Measurements from ENCODE around the gene FIGLA. TPM values are rescaled to one million over a fixed set of nuclear protein-coding genes. Genes with fewer than 3 reads are reported as not detected.

FIGLA gene
- total and polyA plus RNA-seq, 4 experiments from 2014 or later, result not detected

GRCh38 chr2:70765507-70765906, 24.9 kb downstream of the FIGLA start:
- no peak overlapping the region for H3K4me3 Mint-ChIP-seq
- intact Hi-C loops (cut with micrococcal nuclease), result no loop called here

DNA sequence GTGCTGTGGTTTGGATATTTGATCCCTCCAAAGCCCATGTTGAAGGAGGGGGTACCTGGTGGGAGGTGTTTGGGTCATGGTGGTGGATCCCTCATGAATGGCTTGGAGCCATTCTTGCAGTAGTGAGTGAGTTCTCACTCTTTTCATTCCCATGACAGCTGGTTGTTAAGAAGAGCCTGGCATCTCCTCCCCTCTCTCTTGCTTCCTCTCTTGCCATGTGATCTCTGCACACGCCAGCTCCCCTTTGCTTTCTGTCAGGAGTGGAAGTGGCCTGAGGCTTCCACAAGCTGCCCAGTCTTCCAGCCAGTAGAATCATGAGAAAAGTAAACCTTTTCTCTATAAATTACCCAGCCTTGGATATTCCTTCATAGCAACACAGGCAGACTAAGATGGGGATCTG, 31.0 kb downstream of the FIGLA start:
- Histone ChIP-seq H3K4me1 (ENCODE audit: insufficient read depth, low read length) (no peaks in the 10 kb centered on the region), H3K27me3 (ENCODE audit: insufficient read depth, low read length) (no peaks in the 10 kb centered on the region), H3K27ac (ENCODE audit: low read depth, low read length) (no peak overlapping the region), H3K4me3 (ENCODE audit: low read length in 2 of 2) (no peak overlapping the region), H3K9me3 (ENCODE audit: control insufficient read depth in 1 of 2, low read length in 2 of 2) (no peaks in the 10 kb centered on the region), H3K36me3 (ENCODE audit: insufficient read depth, low read length) (no peaks in the 10 kb centered on the region)
- ChIA-PET CTCF (ENCODE audit: partially characterized antibody) (no interaction called here), POLR2A (ENCODE audit: partially characterized antibody) (no interaction called here)
- DNase-seq, result no peak
- H3K36me3 Mint-ChIP-seq, result no peaks in the 10 kb centered on the region
- H3K27me3 Mint-ChIP-seq, result peaks cover 22 to 25% of the 10 kb centered on the region in 2 donors
- intact Hi-C loops (cut with micrococcal nuclease), result no loop called here
- peaks cover 0 to 1% (median 0%) of the 10 kb centered on the region in 8 donors for H3K9me3 Mint-ChIP-seq
- no peak overlapping the region for H3K4me3 Mint-ChIP-seq
- H3K27ac Mint-ChIP-seq, result no peak overlapping the region
- no peaks in the 10 kb centered on the region for H3K4me1 Mint-ChIP-seq

More at GRCh38 chr2:70765507-70765906, 24.9 kb downstream of the FIGLA start:
- no peak overlapping the region for H3K27ac ChIP-seq (ENCODE audit: low read depth, low read length)
- H3K27me3 Mint-ChIP-seq, result peaks cover 38 to 42% of the 10 kb centered on the region in 2 donors
- no peak for DNase-seq
- H3K9me3 ChIP-seq (ENCODE audit: control insufficient read depth in 1 of 2, low read length in 2 of 2), result no peaks in the 10 kb centered on the region
- ChIA-PET POLR2A (ENCODE audit: partially characterized antibody) (no interaction called here), CTCF (ENCODE audit: partially characterized antibody) (no interaction called here)
- H3K36me3 ChIP-seq (ENCODE audit: insufficient read depth, low read length), result no peaks in the 10 kb centered on the region
- no peak overlapping the region for H3K27ac Mint-ChIP-seq
- no peaks in the 10 kb centered on the region for H3K36me3 Mint-ChIP-seq
- H3K4me3 ChIP-seq (ENCODE audit: low read length in 2 of 2), result no peak overlapping the region
- no peaks in the 10 kb centered on the region for H3K9me3 Mint-ChIP-seq
- H3K4me1 ChIP-seq (ENCODE audit: insufficient read depth, low read length), result peaks cover 17% of the 10 kb centered on the region
- H3K4me1 Mint-ChIP-seq, result peaks cover 8 to 17% (median 13%) of the 10 kb centered on the region in 4 donors
- peaks cover 20% of the 10 kb centered on the region for H3K27me3 ChIP-seq (ENCODE audit: insufficient read depth, low read length)

- DNase-seq, result no peak
- intact Hi-C loops (cut with micrococcal nuclease), result no loop called here
Measured at GRCh38 chr2:70757966-70758365, 32.5 kb downstream of the FIGLA start.

GRCh38 chr2:70757360-70757759, 33.1 kb downstream of the FIGLA start:
- peaks cover 0 to 1% (median 0%) of the 10 kb centered on the region in 8 donors for H3K9me3 Mint-ChIP-seq
- ChIA-PET POLR2A (ENCODE audit: partially characterized antibody) (no interaction called here), CTCF (ENCODE audit: partially characterized antibody) (no interaction called here)
- H3K9me3 ChIP-seq (ENCODE audit: control insufficient read depth in 1 of 2, low read length in 2 of 2), result no peaks in the 10 kb centered on the region
- intact Hi-C loops (cut with micrococcal nuclease), result no loop called here
- no peak overlapping the region for H3K27ac Mint-ChIP-seq
- no peak for DNase-seq
- H3K27me3 Mint-ChIP-seq, result peaks cover 15 to 23% of the 10 kb centered on the region in 2 donors
- H3K4me3 Mint-ChIP-seq, result no peak overlapping the region
- no peak overlapping the region for H3K4me3 ChIP-seq (ENCODE audit: low read length in 2 of 2)
- H3K4me1 ChIP-seq (ENCODE audit: insufficient read depth, low read length), result no peaks in the 10 kb centered on the region
- no peaks in the 10 kb centered on the region for H3K36me3 Mint-ChIP-seq
- no peaks in the 10 kb centered on the region for H3K36me3 ChIP-seq (ENCODE audit: insufficient read depth, low read length)
- H3K4me1 Mint-ChIP-seq, result no peaks in the 10 kb centered on the region
- H3K27me3 ChIP-seq (ENCODE audit: insufficient read depth, low read length), result peaks cover 3% of the 10 kb centered on the region
- no peak overlapping the region for H3K27ac ChIP-seq (ENCODE audit: low read depth, low read length)

More at GRCh38 chr2:70757966-70758365, 32.5 kb downstream of the FIGLA start:
- H3K36me3 ChIP-seq (ENCODE audit: insufficient read depth, low read length), result no peaks in the 10 kb centered on the region
- Mint-ChIP-seq H3K27ac (no peak overlapping the region), H3K27me3 (peaks cover 15 to 23% of the 10 kb centered on the region in 2 donors), H3K4me3 (no peak overlapping the region), H3K4me1 (no peaks in the 10 kb centered on the region), H3K9me3 (peaks cover 0 to 1% (median 0%) of the 10 kb centered on the region in 8 donors), H3K36me3 (no peaks in the 10 kb centered on the region)
- H3K4me3 ChIP-seq (ENCODE audit: low read length in 2 of 2), result no peak overlapping the region
- H3K27me3 ChIP-seq (ENCODE audit: insufficient read depth, low read length), result peaks cover 3% of the 10 kb centered on the region
- ChIA-PET CTCF (ENCODE audit: partially characterized antibody) (no interaction called here), POLR2A (ENCODE audit: partially characterized antibody) (no interaction called here)
- H3K9me3 ChIP-seq (ENCODE audit: control insufficient read depth in 1 of 2, low read length in 2 of 2), result no peaks in the 10 kb centered on the region
- no peaks in the 10 kb centered on the region for H3K4me1 ChIP-seq (ENCODE audit: insufficient read depth, low read length)
- H3K27ac ChIP-seq (ENCODE audit: low read depth, low read length), result no peak overlapping the region

- intact Hi-C loops (cut with micrococcal nuclease), result no loop called here
- no peaks in the 10 kb centered on the region for H3K4me1 ChIP-seq (ENCODE audit: insufficient read depth, low read length)
- Mint-ChIP-seq H3K9me3 (peaks cover 0 to 1% (median 0%) of the 10 kb centered on the region in 8 donors), H3K4me3 (no peak overlapping the region), H3K27ac (no peak overlapping the region), H3K27me3 (peaks cover 19 to 23% of the 10 kb centered on the region in 2 donors), H3K4me1 (no peaks in the 10 kb centered on the region), H3K36me3 (no peaks in the 10 kb centered on the region)
- H3K9me3 ChIP-seq (ENCODE audit: control insufficient read depth in 1 of 2, low read length in 2 of 2), result no peaks in the 10 kb centered on the region
- peaks cover 3% of the 10 kb centered on the region for H3K27me3 ChIP-seq (ENCODE audit: insufficient read depth, low read length)
- H3K4me3 ChIP-seq (ENCODE audit: low read length in 2 of 2), result no peak overlapping the region
- ChIA-PET POLR2A (ENCODE audit: partially characterized antibody) (no interaction called here), CTCF (ENCODE audit: partially characterized antibody) (no interaction called here)
- no peak overlapping the region for H3K27ac ChIP-seq (ENCODE audit: low read depth, low read length)
- H3K36me3 ChIP-seq (ENCODE audit: insufficient read depth, low read length), result no peaks in the 10 kb centered on the region
- no peak for DNase-seq
Measured at GRCh38 chr2:70756128-70756527, 34.3 kb downstream of the FIGLA start.

DNA sequence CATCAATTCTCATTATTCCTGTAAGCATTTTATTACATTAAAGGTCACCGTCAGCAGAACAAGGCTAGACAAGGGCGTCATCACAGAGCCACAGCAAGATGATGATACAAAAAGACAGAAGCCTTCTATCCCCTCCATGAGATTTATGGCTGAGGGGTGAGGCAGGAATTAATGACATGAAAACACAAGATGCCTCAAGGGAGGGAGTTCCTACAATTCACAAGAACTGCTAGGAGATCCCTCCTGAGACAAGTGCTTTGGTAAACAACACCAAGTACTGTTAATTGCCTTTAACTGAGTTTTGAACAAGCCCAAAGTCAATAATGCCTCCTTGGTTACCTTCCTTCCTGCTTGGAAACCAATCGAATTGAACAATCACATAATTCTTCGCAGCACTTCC, 36.5 kb downstream of the FIGLA start:
- H3K27me3 Mint-ChIP-seq, result peaks cover 17 to 18% of the 10 kb centered on the region in 2 donors
- CTCF ChIA-PET (ENCODE audit: partially characterized antibody), result interaction anchor here (1.3 kb wide), 1 partner anchor 8 kb away, joined by 3 read pairs; no protein-coding TSS in a partner anchor
- H3K27ac Mint-ChIP-seq, result no peak overlapping the region
- no peak overlapping the region for H3K4me3 Mint-ChIP-seq
- Histone ChIP-seq H3K9me3 (ENCODE audit: control insufficient read depth in 1 of 2, low read length in 2 of 2) (no peaks in the 10 kb centered on the region), H3K27ac (ENCODE audit: low read depth, low read length) (no peak overlapping the region), H3K36me3 (ENCODE audit: insufficient read depth, low read length) (no peaks in the 10 kb centered on the region), H3K27me3 (ENCODE audit: insufficient read depth, low read length) (peaks cover 3% of the 10 kb centered on the region), H3K4me1 (ENCODE audit: insufficient read depth, low read length) (no peaks in the 10 kb centered on the region), H3K4me3 (ENCODE audit: low read length in 2 of 2) (no peak overlapping the region)
- no peaks in the 10 kb centered on the region for H3K4me1 Mint-ChIP-seq
- peaks cover 0 to 1% (median 0%) of the 10 kb centered on the region in 8 donors for H3K9me3 Mint-ChIP-seq
- no peaks in the 10 kb centered on the region for H3K36me3 Mint-ChIP-seq
- DNase-seq, result no peak
- intact Hi-C loops (cut with micrococcal nuclease), result no loop called here
- POLR2A ChIA-PET (ENCODE audit: partially characterized antibody), result no interaction called here

GRCh38 chr2:70753031-70753430, 37.4 kb downstream of the FIGLA start:
- peaks cover 13 to 16% of the 10 kb centered on the region in 2 donors for H3K27me3 Mint-ChIP-seq
- Histone ChIP-seq H3K4me3 (ENCODE audit: low read length in 2 of 2) (no peak overlapping the region), H3K4me1 (ENCODE audit: insufficient read depth, low read length) (no peaks in the 10 kb centered on the region), H3K36me3 (ENCODE audit: insufficient read depth, low read length) (no peaks in the 10 kb centered on the region), H3K9me3 (ENCODE audit: control insufficient read depth in 1 of 2, low read length in 2 of 2) (no peaks in the 10 kb centered on the region), H3K27me3 (ENCODE audit: insufficient read depth, low read length) (peaks cover 3% of the 10 kb centered on the region), H3K27ac (ENCODE audit: low read depth, low read length) (no peak overlapping the region)
- intact Hi-C loops (cut with micrococcal nuclease), result no loop called here
- no peaks in the 10 kb centered on the region for H3K4me1 Mint-ChIP-seq
- POLR2A ChIA-PET (ENCODE audit: partially characterized antibody), result no interaction called here
- H3K36me3 Mint-ChIP-seq, result no peaks in the 10 kb centered on the region
- no peak overlapping the region for H3K27ac Mint-ChIP-seq
- no peak overlapping the region for H3K4me3 Mint-ChIP-seq
- CTCF ChIA-PET (ENCODE audit: partially characterized antibody), result no interaction called here
- no peak for DNase-seq
- H3K9me3 Mint-ChIP-seq, result peaks cover 0 to 1% (median 0%) of the 10 kb centered on the region in 8 donors

GRCh38 chr2:70752396-70752795, 38.0 kb downstream of the FIGLA start:
- H3K4me1 ChIP-seq (ENCODE audit: insufficient read depth, low read length), result no peaks in the 10 kb centered on the region
- H3K9me3 Mint-ChIP-seq, result peaks cover 0 to 1% (median 0%) of the 10 kb centered on the region in 8 donors
- no peaks in the 10 kb centered on the region for H3K36me3 ChIP-seq (ENCODE audit: insufficient read depth, low read length)
- no peaks in the 10 kb centered on the region for H3K36me3 Mint-ChIP-seq
- H3K4me3 Mint-ChIP-seq, result no peak overlapping the region
- H3K4me3 ChIP-seq (ENCODE audit: low read length in 2 of 2), result no peak overlapping the region
- H3K27ac ChIP-seq (ENCODE audit: low read depth, low read length), result no peak overlapping the region
- ChIA-PET POLR2A (ENCODE audit: partially characterized antibody) (no interaction called here), CTCF (ENCODE audit: partially characterized antibody) (no interaction called here)
- no peak overlapping the region for H3K27ac Mint-ChIP-seq
- no peak for DNase-seq
- peaks cover 13 to 17% of the 10 kb centered on the region in 2 donors for H3K27me3 Mint-ChIP-seq
- intact Hi-C loops (cut with micrococcal nuclease), result no loop called here
- no peaks in the 10 kb centered on the region for H3K4me1 Mint-ChIP-seq
- H3K27me3 ChIP-seq (ENCODE audit: insufficient read depth, low read length), result peaks cover 3% of the 10 kb centered on the region
- no peaks in the 10 kb centered on the region for H3K9me3 ChIP-seq (ENCODE audit: control insufficient read depth in 1 of 2, low read length in 2 of 2)

Data from CD4-positive, alpha-beta memory T cell (primary cell).